GM21528 (cell line): Measurements from ENCODE around the gene ANKRD17.
"Not testable (repeated sequence)": the region's sequence is repeated elsewhere in the genome, so short reads cannot be mapped to it uniquely, and the experiment has no call there.

Source experiments
- ATAC-seq: cut with Tn5 transposase; IDR thresholded peaks from one replicate; pipeline ENCODE4 v1.9.1; 2021; ENCODE audit warnings: mild to moderate bottlenecking, moderate library complexity; ENCODE audit not compliant: unreplicated experiment, low FRiP score

The ANKRD17 gene

GRCh38 chr4:73208376-73208775, 50.2 kb downstream of the ANKRD17 start:
- no peak for ATAC-seq

- ATAC-seq: no peak
Measured at GRCh38 chr4:73206236-73206635, 52.4 kb downstream of the ANKRD17 start.

GRCh38 chr4:73205482-73205881, 53.1 kb downstream of the ANKRD17 start:
- no peak for ATAC-seq

- not testable (repeated sequence) for ATAC-seq
Measured at GRCh38 chr4:73203976-73204375, 54.6 kb downstream of the ANKRD17 start.

GRCh38 chr4:73197220-73197619, 61.4 kb downstream of the ANKRD17 start:
- no peak for ATAC-seq

- no peak for ATAC-seq
Measured at GRCh38 chr4:73194064-73194463, 64.5 kb downstream of the ANKRD17 start.

GRCh38 chr4:73193659-73194058, 64.9 kb downstream of the ANKRD17 start:
- ATAC-seq: peak; percentile 20

- ATAC-seq: peak; percentile 74
Measured at GRCh38 chr4:73193155-73193554, 65.4 kb downstream of the ANKRD17 start.

GRCh38 chr4:73189274-73189810, 69.3 kb downstream of the ANKRD17 start:
- ATAC-seq: no peak

GRCh38 chr4:73187325-73187724, 71.3 kb downstream of the ANKRD17 start:
- ATAC-seq: no peak

GRCh38 chr4:73185903-73186302, 72.7 kb downstream of the ANKRD17 start:
- no peak for ATAC-seq

- no peak for ATAC-seq
Measured at GRCh38 chr4:73181231-73181630, 77.4 kb downstream of the ANKRD17 start.

- no peak for ATAC-seq
Measured at GRCh38 chr4:73178389-73178788, 80.2 kb downstream of the ANKRD17 start.

- ATAC-seq: no peak
Measured at GRCh38 chr4:73172161-73172560, 86.4 kb downstream of the ANKRD17 start.

GRCh38 chr4:73170518-73171198, 87.9 kb downstream of the ANKRD17 start:
- ATAC-seq: no peak

- ATAC-seq: no peak
Measured at GRCh38 chr4:73166212-73166611, 92.4 kb downstream of the ANKRD17 start.

- no peak for ATAC-seq
Measured at GRCh38 chr4:73161527-73162185, 96.9 kb downstream of the ANKRD17 start.

- ATAC-seq: no peak
Measured at GRCh38 chr4:73156394-73156793, 102.2 kb downstream of the ANKRD17 start.

GRCh38 chr4:73152893-73153292, 105.7 kb downstream of the ANKRD17 start:
- ATAC-seq: no peak

GRCh38 chr4:73142995-73143547, 115.5 kb downstream of the ANKRD17 start:
- no peak for ATAC-seq

- ATAC-seq: no peak
Measured at GRCh38 chr4:73139991-73140390, 118.6 kb downstream of the ANKRD17 start.

GRCh38 chr4:73139245-73139644, 119.4 kb downstream of the ANKRD17 start:
- no peak for ATAC-seq
